ENCODE measurements around the gene DPF1. TPM values are rescaled to one million over a fixed set of nuclear protein-coding genes. Genes with fewer than 3 reads are reported as not detected.
"Not testable (repeated sequence)": the region's sequence is repeated elsewhere in the genome, so short reads cannot be mapped to it uniquely, and the experiment has no call there.

DPF1 gene
- total RNA-seq, 1 experiment from 2014 or later, result 2.5 TPM

DNA sequence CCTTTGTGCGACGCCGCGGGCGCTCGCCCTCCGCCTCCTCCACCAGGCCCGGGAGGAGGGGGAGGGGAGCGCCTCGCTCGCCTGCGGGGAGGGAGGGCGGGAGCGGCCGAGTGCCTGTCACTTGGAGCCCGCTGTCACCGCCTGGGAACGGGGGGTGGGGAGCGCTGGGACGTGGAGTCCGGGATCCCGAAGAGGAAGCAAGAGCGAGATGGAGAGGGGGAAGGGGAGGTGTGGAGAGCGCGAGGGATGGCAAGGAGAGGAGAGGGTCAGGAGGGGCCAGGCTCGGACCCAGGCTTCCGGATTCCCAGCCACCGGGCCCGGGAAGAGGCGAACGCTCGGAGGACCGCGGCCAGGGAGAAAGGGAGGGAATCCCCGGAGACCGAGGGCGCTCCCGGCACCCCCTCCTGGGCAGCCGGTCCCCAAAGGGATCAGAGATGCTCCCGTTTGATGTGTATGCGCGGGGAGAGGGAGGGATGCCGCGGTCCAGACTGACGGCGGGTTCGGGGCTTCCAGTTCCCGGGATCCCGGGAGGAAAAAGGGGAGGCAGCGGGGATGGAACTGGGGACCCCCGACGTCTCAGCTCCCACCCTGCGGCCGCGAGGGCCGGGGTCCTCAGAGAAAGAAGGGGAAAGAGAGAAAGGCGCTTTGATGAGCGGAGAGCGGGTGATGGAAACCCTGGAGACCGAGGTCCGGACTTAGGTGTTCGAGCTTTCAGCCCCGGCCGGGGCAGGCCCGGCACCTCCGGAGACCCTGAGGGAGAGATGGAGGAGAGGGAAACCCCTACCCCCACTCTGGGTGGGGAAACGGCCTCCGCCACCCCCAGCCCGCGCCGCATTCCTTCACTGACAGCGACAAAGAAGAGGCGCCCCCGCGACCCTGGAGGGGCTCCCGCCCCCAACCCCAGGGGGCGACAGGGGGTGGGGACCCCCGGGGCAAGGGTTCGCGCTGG, 4.7 kb upstream of the DPF1 start:
- Histone ChIP-seq H4K20me1 (ENCODE audit: insufficient read depth, low read depth, low read length) (no peaks in the 10 kb centered on the region), H3K9me2 (replicated peaks; ENCODE audit: insufficient read depth, low read length) (no peaks in the 10 kb centered on the region), H3K9me3 (ENCODE audit: low read length) (no peaks in the 10 kb centered on the region), H3K27ac (ENCODE audit: low read length) (no peak overlapping the region), H3K79me2 (ENCODE audit: low read length) (no peaks in the 10 kb centered on the region; the same call in 1 of the 2 replicates), H3K27me3 (ENCODE audit: low read length) (no peaks in the 10 kb centered on the region), H2AFZ (ENCODE audit: low read length) (no peak overlapping the region), H3K9ac (ENCODE audit: low read length) (peak overlapping the region; percentile 63), H3K4me3 (ENCODE audit: low read length) (peak overlapping the region; percentile 75), H3K4me1 (ENCODE audit: low read length) (peaks cover 20% of the 10 kb centered on the region), H3K36me3 (ENCODE audit: insufficient read depth, low read length) (no peaks in the 10 kb centered on the region), H3K4me2 (ENCODE audit: low read depth, low read length, poor library complexity, severe bottlenecking) (peak overlapping the region; percentile 89)
- no peak for DNase-seq

DNA sequence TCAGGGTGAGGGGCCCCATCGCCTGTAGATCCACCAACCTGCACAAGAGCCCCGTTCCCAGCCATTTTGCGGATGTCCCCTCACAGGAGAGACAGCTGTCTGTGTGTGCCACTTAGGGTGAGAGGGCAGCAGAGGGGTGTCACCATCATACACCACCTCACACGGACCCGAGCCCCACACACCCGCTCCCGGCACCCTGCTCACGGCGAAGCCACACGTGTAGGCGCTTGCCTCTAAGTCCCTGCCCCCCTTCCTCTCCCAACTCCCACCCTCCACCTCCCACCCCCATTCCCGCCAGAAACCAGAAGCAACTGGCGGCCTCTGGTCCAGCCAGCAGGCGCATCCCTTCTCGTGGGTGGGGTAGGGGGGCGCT, 4.0 kb upstream of the DPF1 start:
- no peak for DNase-seq

DNA sequence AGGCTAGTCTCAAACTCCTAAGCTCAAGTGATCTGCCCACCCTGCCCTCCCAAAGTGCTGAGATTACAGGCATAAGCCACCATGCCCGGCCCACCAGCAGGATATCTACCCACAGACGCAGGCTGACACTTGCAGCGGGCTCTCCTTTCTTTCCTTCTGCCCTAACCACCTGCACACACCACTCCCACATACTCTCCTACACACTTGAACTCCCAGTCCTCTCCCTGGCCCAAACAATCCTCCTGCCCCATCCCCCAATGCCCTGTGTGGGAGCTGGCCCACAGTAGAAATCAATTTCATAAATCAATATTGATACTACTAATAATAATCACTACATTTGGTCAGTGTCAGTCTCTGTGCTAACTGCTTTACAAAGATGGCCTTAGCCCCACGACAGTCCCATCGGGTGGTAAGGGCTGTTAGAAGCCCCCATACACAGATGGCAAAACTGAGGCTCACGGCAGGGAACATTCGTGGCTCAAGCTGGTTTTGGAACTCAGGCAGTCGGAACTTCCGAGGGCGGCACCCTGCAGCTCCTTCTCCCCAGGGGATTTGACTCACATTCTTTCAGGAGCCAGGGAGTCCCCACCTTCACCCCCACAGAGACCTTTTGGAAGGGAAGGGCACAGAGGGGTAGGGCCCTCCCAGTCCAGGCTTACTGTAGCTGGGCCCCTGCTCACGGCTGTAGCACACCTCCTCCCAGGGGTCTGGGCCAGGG, 3.4 kb upstream of the DPF1 start:
- Histone ChIP-seq H3K4me2 (ENCODE audit: low read depth, low read length, poor library complexity, severe bottlenecking) (no peak overlapping the region), H3K9ac (ENCODE audit: low read length) (no peak overlapping the region), H3K4me1 (ENCODE audit: low read length) (peaks cover 27% of the 10 kb centered on the region), H3K79me2 (ENCODE audit: low read length) (peaks cover 8% of the 10 kb centered on the region; the same call in 1 of the 2 replicates), H2AFZ (ENCODE audit: low read length) (no peak overlapping the region), H3K9me3 (ENCODE audit: low read length) (no peaks in the 10 kb centered on the region), H3K9me2 (replicated peaks; ENCODE audit: insufficient read depth, low read length) (no peaks in the 10 kb centered on the region), H3K27me3 (ENCODE audit: low read length) (no peaks in the 10 kb centered on the region), H3K4me3 (ENCODE audit: low read length) (no peak overlapping the region), H4K20me1 (ENCODE audit: insufficient read depth, low read depth, low read length) (no peaks in the 10 kb centered on the region), H3K36me3 (ENCODE audit: insufficient read depth, low read length) (no peaks in the 10 kb centered on the region), H3K27ac (ENCODE audit: low read length) (no peak overlapping the region)
- DNase-seq, result no peak

More for the DNA sequence above, 4.0 kb upstream of the DPF1 start:
- Histone ChIP-seq H3K9me3 (ENCODE audit: low read length) (no peaks in the 10 kb centered on the region), H3K9me2 (replicated peaks; ENCODE audit: insufficient read depth, low read length) (no peaks in the 10 kb centered on the region), H3K79me2 (ENCODE audit: low read length) (peaks cover 6% of the 10 kb centered on the region; the same call in 1 of the 2 replicates), H4K20me1 (ENCODE audit: insufficient read depth, low read depth, low read length) (no peaks in the 10 kb centered on the region), H3K4me2 (ENCODE audit: low read depth, low read length, poor library complexity, severe bottlenecking) (no peak overlapping the region), H3K4me1 (ENCODE audit: low read length) (peaks cover 26% of the 10 kb centered on the region), H2AFZ (ENCODE audit: low read length) (no peak overlapping the region), H3K27me3 (ENCODE audit: low read length) (no peaks in the 10 kb centered on the region), H3K4me3 (ENCODE audit: low read length) (no peak overlapping the region), H3K27ac (ENCODE audit: low read length) (no peak overlapping the region), H3K36me3 (ENCODE audit: insufficient read depth, low read length) (no peaks in the 10 kb centered on the region), H3K9ac (ENCODE audit: low read length) (no peak overlapping the region)

DNA sequence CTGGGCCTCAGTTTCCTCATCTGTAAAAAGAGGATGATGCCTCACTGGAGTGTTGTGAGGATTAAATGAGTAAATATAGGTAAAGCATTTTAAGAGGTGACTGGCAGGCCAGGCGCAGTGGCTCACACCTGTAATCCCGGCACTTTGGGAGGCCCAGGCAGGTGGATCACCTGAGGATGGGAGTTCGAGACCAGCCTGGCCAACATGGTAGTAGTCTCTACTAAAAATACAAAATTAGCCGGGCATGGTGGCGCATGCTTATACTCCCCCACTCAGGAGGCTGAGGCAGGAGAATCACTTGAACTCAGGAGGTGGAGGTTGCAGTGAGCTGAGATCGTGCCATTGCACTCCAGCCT, 819 bp upstream of the DPF1 start:
- H3K27me3 ChIP-seq (ENCODE audit: low read length); H3K79me2 ChIP-seq (ENCODE audit: low read length); DNase-seq; H3K36me3 ChIP-seq (ENCODE audit: insufficient read depth, low read length); H3K9ac ChIP-seq (ENCODE audit: low read length); H4K20me1 ChIP-seq (ENCODE audit: insufficient read depth, low read depth, low read length); H3K27ac ChIP-seq (ENCODE audit: low read length); H2AFZ ChIP-seq (ENCODE audit: low read length); H3K9me2 ChIP-seq (replicated peaks; ENCODE audit: insufficient read depth, low read length); H3K4me3 ChIP-seq (ENCODE audit: low read length); H3K9me3 ChIP-seq (ENCODE audit: low read length): not testable (repeated sequence)
- peaks cover 24% of the 10 kb centered on the region for H3K4me1 ChIP-seq (ENCODE audit: low read length)
- H3K4me2 ChIP-seq (ENCODE audit: low read depth, low read length, poor library complexity, severe bottlenecking), result peak overlapping the region; percentile 80

DNA sequence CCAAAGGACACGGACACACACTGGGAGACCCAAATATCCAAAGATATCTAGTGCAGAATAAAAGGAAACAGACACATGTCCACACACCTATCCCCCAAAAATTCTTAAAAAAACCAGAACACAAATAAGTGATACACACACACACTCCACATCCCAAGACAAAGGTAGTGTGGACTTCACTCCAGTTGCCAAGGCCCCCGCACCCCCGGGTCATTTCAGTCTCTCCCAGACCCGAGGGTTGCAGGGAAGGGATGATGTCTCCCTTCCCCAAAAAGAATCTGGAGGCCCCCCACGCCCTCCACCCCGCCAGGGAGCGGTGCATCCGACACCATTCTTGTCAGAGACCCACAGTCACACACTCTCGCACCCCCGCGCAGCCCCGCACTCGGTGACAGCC, 407 bp downstream of the DPF1 start:
- H3K36me3 ChIP-seq (ENCODE audit: insufficient read depth, low read length), result no peaks in the 10 kb centered on the region
- H3K27ac ChIP-seq (ENCODE audit: low read length), result no peak overlapping the region
- no peaks in the 10 kb centered on the region for H3K9me3 ChIP-seq (ENCODE audit: low read length)
- H3K4me1 ChIP-seq (ENCODE audit: low read length), result peaks cover 16% of the 10 kb centered on the region
- no peaks in the 10 kb centered on the region for H3K9me2 ChIP-seq (replicated peaks; ENCODE audit: insufficient read depth, low read length)
- DNase-seq, result no peak
- H3K27me3 ChIP-seq (ENCODE audit: low read length), result no peaks in the 10 kb centered on the region
- H3K9ac ChIP-seq (ENCODE audit: low read length), result peak overlapping the region; percentile 74
- peaks cover 8% of the 10 kb centered on the region; the same call in 1 of the 2 replicates for H3K79me2 ChIP-seq (ENCODE audit: low read length)
- H3K4me3 ChIP-seq (ENCODE audit: low read length), result peak overlapping the region; percentile 73
- H2AFZ ChIP-seq (ENCODE audit: low read length), result peak overlapping the region; percentile 9; the same call in 1 of the 2 replicates
- peak overlapping the region; percentile 80 for H3K4me2 ChIP-seq (ENCODE audit: low read depth, low read length, poor library complexity, severe bottlenecking)
- no peaks in the 10 kb centered on the region for H4K20me1 ChIP-seq (ENCODE audit: insufficient read depth, low read depth, low read length)

DNA sequence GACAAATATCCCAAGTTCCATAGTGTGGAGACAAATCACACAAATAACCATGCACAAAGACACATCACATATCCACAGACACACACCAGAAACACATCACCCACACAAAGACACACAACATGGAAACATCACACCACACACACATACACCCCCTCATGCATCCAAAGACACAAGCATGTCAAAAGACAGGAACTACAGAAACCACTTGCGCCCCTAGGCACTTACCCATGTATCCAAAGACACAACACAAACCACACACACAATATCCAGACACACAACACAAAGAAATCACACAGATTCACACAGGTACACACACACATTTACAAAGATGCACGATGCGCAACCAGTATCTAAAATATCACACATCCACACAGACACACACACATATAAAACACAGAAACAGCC, 901 bp downstream of the DPF1 start:
- H3K4me1 ChIP-seq (ENCODE audit: low read length), result peaks cover 15% of the 10 kb centered on the region
- no peak for DNase-seq
- peak overlapping the region; percentile 80 for H3K4me2 ChIP-seq (ENCODE audit: low read depth, low read length, poor library complexity, severe bottlenecking)
- peaks cover 8% of the 10 kb centered on the region; the same call in 1 of the 2 replicates for H3K79me2 ChIP-seq (ENCODE audit: low read length)
- no peaks in the 10 kb centered on the region for H3K27me3 ChIP-seq (ENCODE audit: low read length)
- no peak overlapping the region for H3K27ac ChIP-seq (ENCODE audit: low read length)
- peak overlapping the region; percentile 74 for H3K9ac ChIP-seq (ENCODE audit: low read length)
- no peaks in the 10 kb centered on the region for H3K9me3 ChIP-seq (ENCODE audit: low read length)
- H3K36me3 ChIP-seq (ENCODE audit: insufficient read depth, low read length), result no peaks in the 10 kb centered on the region
- H3K9me2 ChIP-seq (replicated peaks; ENCODE audit: insufficient read depth, low read length), result no peaks in the 10 kb centered on the region
- peak overlapping the region; percentile 73 for H3K4me3 ChIP-seq (ENCODE audit: low read length)
- peaks cover 3% of the 10 kb centered on the region; the same call in 1 of the 2 replicates for H4K20me1 ChIP-seq (ENCODE audit: insufficient read depth, low read depth, low read length)
- H2AFZ ChIP-seq (ENCODE audit: low read length), result no peak overlapping the region

DNA sequence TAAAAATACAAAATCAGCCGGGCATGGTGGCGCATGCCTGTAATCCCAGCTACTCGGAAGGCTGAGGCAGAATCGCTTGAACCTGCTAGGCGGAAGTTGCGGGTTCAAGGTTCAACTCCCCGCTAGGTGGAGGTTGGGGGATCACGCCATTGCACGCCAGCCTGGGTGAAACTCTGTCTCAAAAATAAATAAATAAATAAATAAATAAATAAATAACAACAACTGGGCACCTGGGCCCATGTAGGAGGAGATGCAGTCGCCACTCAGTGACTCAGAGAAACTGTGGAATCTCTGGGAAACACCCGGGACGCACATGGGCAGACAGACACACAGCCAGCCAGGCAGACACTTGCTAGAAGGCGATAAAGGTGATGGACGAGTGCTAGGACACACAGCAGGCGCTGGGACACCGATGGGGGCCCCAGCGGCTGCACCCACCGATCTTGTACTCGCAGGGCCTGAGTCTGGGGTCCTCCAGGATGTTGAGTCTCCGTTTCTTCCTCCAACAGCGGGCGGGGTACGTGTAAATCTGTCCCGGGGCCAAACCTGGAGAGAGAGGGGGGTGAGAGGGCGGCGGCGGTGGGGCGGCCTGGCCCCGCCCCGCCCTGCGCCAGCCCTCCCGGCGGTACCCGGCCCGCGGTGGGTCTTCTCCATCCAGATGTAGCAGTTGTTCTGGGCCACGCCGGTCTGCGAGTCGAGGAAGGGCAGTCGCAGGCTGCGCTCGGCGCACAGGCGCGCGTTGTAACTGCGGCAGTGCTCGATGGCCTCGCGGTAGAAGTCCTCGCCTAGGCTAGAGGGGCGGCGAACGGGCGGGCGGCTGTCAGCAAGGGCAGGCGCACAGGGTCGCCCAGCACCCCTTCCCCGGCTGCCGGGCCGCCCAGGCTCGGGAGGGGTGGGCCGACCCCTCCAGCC, 1.8 kb downstream of the DPF1 start:
- Histone ChIP-seq H3K27me3 (ENCODE audit: low read length) (no peaks in the 10 kb centered on the region), H3K79me2 (ENCODE audit: low read length) (peaks cover 8% of the 10 kb centered on the region; the same call in 1 of the 2 replicates)

More for the DNA sequence above, 1.8 kb downstream of the DPF1 start:
- no peaks in the 10 kb centered on the region for H3K9me3 ChIP-seq (ENCODE audit: low read length)
- no peaks in the 10 kb centered on the region for H3K36me3 ChIP-seq (ENCODE audit: insufficient read depth, low read length)
- no peak overlapping the region for H2AFZ ChIP-seq (ENCODE audit: low read length)
- H3K4me2 ChIP-seq (ENCODE audit: low read depth, low read length, poor library complexity, severe bottlenecking), result no peak overlapping the region
- peaks cover 3% of the 10 kb centered on the region; the same call in 1 of the 2 replicates for H4K20me1 ChIP-seq (ENCODE audit: insufficient read depth, low read depth, low read length)
- no peaks in the 10 kb centered on the region for H3K9me2 ChIP-seq (replicated peaks; ENCODE audit: insufficient read depth, low read length)
- H3K9ac ChIP-seq (ENCODE audit: low read length), result no peak overlapping the region
- no peak overlapping the region for H3K4me3 ChIP-seq (ENCODE audit: low read length)
- no peak for DNase-seq
- peaks cover 12% of the 10 kb centered on the region for H3K4me1 ChIP-seq (ENCODE audit: low read length)
- H3K27ac ChIP-seq (ENCODE audit: low read length), result no peak overlapping the region

Data from Karpas-422 (cell line).